Adrenal gland (tissue), 5 donors: ENCODE results near the gene KIAA0930.

Experiments
- CTCF ChIP-seq, 6 experiments: fragments of 450-650 bp in 4 of 6; fragments of 200-600 bp in 2 of 6; sonication (generic) in 1 of 6; IDR thresholded peaks; 1 replicate in 5 of 6; 2 replicates in 1 of 6; pipeline versions ENCODE4 v1.5.1 to v1.8.0; 2016 to 2021; ENCODE audit warnings: antibody characterized with exemption in 6 of 6, mild to moderate bottlenecking in 2 of 6, moderate library complexity in 1 of 6
- POLR2A ChIP-seq, 2 donors: fragments of 450-650 bp; IDR thresholded peaks; one replicate each; pipeline ENCODE4 v1.6.1; 2017; ENCODE audit warnings: antibody characterized with exemption in 2 of 2, mild to moderate bottlenecking in 2 of 2, moderate library complexity in 1 of 2
- donor health status: DM: no; HTN: no; CAD: no.

GRCh38 chr22:45223304-45224117 is 17.2 kb downstream of the KIAA0930 start:
- TF ChIP-seq CTCF (IDR thresholded peaks at IDR 0.05) (no peak), POLR2A (IDR thresholded peaks at IDR 0.05) (no peak)
